Measurements from ENCODE around the gene CTNS.
"Not testable (repeated sequence)": the region's sequence is repeated elsewhere in the genome, so short reads cannot be mapped to it uniquely, and the experiment has no call there.

The CTNS gene

DNA sequence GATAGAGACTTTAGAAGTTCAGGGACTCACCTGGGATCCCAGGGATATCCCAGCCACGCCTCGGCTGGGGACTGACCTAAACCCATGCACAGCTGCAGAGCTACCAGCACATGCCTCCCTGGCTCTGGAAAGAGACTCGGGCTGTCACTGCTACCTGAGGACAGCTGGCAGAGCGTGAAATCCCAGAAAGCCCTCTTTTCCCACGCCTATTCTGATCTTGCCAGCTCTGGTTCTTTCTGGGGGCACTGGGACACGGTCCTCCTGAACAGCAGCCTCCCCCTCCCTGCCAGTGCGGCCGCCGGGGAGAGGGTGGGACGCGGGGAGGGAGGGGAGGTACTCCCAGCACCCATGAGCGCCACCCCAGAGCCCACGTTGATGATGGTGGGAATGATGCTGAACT, 48.6 kb downstream of the CTNS start:
- no peak for DNase-seq (ENCODE audit: low read depth in 3 of 3)

GRCh38 chr17:3688027-3688553, 51.5 kb downstream of the CTNS start:
- DNase-seq (ENCODE audit: low read depth in 3 of 3) = no peak

DNA sequence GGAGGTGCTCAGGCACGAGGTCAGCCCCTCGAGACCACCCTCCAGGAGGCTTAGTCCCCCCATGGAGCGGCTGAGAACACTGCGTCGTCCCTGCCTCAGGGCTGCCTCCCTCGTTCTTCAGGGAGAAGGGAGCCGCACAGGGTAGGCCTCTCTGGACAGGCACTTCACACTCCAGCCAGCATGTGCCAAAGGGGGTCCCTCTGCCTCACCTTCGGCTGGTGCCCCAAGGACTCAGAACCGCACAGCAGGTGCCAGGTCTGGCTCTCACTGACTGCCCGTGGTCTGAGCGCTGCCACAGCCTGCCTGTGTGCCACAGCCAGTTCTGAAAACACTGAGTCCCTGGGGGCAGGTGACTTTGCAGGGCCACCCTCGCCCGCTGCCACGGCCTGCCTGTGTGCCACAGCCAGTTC, 52.3 kb downstream of the CTNS start:
- DNase-seq (ENCODE audit: low read depth in 3 of 3) = no peak

DNA sequence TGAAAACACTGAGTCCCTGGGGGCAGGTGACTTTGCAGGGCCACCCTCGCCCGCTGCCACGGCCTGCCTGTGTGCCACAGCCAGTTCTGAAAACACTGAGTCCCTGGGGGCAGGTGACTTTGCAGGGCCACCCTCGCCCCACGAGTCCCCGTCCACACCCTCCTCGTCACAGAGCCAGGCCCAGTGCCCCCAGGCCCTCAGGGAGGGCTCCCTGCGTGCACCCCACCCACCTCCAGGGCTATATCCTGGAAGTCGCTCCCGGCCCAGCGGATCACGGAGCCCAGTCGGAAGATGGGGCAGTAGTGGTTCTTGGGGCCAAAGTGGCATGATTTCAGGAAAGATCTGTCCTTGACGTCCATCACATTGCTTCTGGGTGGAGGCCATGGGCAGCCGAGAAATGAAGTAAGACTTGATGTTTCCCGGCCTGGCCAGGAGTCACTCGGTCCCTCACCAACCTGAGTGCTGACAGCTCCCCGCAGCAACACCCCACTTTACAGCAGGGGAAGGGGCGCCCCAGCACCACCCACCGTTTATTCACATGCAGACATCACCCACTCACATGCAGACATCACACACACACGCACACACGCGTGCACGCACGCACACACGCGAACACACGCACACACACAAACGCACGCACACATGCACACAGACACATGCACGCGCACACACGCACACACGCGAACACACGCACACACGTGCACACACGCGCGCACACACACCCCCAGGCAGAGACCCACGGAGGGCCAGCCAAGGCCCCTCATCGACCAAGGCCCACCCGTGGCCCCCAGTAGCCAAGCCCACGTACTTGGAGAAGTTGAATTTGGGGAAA, 52.9 kb downstream of the CTNS start:
- DNase-seq (ENCODE audit: low read depth in 3 of 3) = no peak

GRCh38 chr17:3690094-3690715, 53.6 kb downstream of the CTNS start:
- no peak for DNase-seq (ENCODE audit: low read depth in 3 of 3)

- DNase-seq (ENCODE audit: low read depth in 3 of 3) = no peak
Observed at GRCh38 chr17:3691617-3692067, 55.1 kb downstream of the CTNS start.

DNA sequence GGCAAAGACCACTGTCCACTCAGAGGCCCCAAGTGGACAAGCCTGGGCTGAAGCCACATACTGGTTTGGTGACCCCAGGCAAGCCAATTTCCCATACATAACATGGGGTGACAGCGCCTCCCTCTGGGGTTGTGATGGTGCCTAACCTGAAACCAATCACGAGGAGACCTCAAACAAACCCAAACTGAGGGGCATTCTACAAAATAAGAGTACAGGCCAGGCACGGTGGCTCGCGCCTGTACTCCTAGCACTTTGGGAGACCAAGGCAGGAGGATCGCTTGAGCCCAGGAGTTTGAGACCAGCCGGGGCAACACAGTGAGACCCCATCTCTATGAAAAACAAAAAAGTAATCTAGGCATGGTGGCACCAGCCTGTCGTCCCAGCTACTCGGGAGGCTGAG, 55.8 kb downstream of the CTNS start:
- DNase-seq (ENCODE audit: low read depth in 3 of 3) = no peak

GRCh38 chr17:3693141-3693540, 56.6 kb downstream of the CTNS start:
- no peak for DNase-seq (ENCODE audit: low read depth in 3 of 3)

DNA sequence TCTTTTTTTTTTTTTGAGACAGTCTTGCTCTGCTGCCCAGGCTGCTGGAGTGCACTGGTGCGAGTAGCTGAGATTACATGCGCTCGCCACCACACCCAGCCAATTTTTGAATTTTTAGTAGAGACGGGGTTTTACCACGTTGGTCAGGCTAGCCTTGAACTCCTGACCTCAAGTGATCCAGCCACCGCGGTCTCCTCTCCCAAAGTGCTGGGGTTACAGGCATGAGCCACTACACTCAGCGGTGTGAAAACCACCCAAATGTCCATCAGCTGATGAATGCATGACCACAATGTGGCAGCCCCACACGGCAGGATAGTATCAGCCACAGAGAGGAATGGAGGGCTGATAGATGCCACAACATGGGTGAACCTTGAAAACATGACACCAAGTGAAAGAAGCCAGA, 57.3 kb downstream of the CTNS start:
- DNase-seq (ENCODE audit: low read depth in 3 of 3) = peak in 1 of 3 donors; percentile 29

GRCh38 chr17:3695129-3695722, 58.7 kb downstream of the CTNS start:
- DNase-seq (ENCODE audit: low read depth in 3 of 3) = no peak

GRCh38 chr17:3695723-3696411, 59.3 kb downstream of the CTNS start, which contains the start of gene P2RX5:
P2RX5 (minus strand) TSS chr17:3696155; CDS start chr17:3696005, 150 bp downstream.
- peak in 2 of 3 donors; percentile 9 to 38 for DNase-seq (ENCODE audit: low read depth in 3 of 3)

GRCh38 chr17:3697103-3697476, 60.5 kb downstream of the CTNS start:
- no peak for DNase-seq (ENCODE audit: low read depth in 3 of 3)

GRCh38 chr17:3698139-3698538, 61.6 kb downstream of the CTNS start:
- DNase-seq (ENCODE audit: low read depth in 3 of 3) = no peak

DNA sequence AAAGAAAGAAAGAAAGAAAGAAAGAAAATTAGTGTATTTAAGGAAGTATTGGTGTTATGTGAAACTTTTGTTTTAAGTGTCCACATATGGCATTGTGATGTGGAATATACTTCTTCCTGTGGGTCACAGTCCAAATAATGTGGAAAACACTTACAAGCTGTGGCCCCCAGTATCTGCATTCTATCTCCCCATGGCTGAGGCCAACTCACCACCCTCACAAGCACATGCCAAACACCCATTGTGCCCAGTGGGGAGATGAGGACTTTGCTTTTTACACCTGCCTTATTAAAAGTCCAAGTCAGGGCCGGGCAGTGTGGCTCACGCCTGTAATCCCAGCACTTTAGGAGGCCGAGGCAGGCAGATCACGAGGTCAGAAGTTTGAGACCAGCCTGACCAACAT, 63.4 kb downstream of the CTNS start:
- DNase-seq (ENCODE audit: low read depth in 3 of 3) = no peak

- not testable (repeated sequence) for DNase-seq (ENCODE audit: low read depth in 3 of 3)
Observed at GRCh38 chr17:3702041-3702539, 65.5 kb downstream of the CTNS start.

DNA sequence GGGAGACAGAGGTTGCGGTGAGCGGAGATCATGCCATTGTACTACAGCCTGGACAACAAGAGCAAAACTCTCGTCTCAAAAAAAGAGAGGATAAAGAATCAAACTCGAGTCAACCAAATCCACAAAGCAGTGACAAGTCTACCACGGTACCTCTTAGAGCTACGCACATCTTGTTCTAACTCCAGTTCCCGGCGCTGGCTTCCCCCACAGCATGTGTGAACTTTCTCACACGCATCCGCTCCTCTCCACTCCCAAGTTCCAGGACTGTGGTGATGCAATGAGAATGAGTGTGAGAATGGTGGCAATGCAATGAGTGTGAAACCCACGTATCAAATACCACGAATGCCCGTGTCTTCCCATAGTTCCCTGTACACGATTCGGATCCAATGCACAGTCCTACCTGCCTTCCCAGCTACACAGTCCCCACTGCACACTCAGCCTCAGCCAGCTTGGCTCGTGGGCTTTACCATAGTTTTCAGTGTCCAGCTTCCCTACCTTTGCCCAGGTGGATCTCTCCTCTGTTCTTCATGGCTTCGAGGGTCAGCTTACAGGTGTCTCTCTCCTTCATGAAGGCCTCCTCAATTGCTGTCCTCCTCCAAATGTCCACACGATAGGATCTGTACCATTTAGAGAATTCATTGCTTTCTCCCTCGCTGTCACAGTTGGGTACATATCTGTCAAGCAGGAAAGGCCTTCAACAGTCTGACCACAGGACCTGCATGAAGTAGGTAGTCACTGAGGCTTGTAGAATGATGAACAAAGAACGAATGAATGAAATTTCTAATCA, 68.6 kb downstream of the CTNS start:
- no peak for DNase-seq (ENCODE audit: low read depth in 3 of 3)

DNA sequence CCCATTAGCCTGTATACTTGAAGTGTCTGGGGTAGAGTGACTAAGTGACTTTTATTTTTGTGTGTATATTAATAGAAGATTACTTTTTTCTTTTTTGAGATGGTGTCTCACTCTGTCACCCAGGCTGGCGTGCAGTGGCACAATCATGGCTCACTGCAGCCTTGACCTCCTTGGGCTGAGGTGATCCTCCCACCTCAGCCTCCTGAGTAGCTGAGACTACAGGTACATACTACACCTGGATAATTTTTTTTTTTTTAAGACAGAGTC, 69.1 kb downstream of the CTNS start:
- not testable (repeated sequence) for DNase-seq (ENCODE audit: low read depth in 3 of 3)

- DNase-seq (ENCODE audit: low read depth in 3 of 3) = no peak
Observed at GRCh38 chr17:3708366-3708765, 71.8 kb downstream of the CTNS start.

DNA sequence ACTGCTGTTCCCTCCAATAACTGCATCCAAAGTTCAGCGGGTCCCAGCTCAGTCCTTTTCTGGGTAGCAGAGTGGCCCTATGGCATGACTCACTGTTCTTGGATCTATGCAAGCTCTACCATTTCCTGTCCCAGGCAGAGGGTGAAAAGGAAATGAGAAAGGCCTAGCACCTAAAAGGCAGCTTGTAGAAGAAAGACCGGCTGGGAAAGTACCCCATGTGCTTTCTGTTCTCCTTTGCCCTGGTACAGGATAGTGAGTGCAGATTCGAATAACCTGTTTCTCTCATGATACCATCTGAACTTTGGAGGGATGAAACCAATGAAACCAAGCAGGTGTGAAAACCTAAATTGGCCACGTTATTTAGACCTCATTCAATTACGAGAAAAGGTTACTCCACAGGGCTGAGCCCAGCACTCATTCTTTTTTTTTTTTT, 74.4 kb downstream of the CTNS start:
- peak; percentile 56 to 67 (median 58) for DNase-seq (ENCODE audit: low read depth in 3 of 3)
